HL-60 (cell line): ENCODE data around the gene SHC3.

ENCODE experiments used
- DNase-seq, 2 experiments: peaks; one replicate each; pipeline ENCODE4 v3.0.0-alpha.2; 2010 to 2020; ENCODE audit warnings: low read depth in 1 of 2, low spot score in 1 of 2
- H3K27ac ChIP-seq: fragments of 250-450 bp; sonication (Bioruptor Pico); replicated peaks from 2 replicates; pipeline ENCODE4 v1.5.1; 2020; ENCODE audit warnings: mild to moderate bottlenecking, moderate library complexity
- H3K27me3 ChIP-seq: fragments of 250-450 bp; sonication (Bioruptor Pico); 2 replicates; pipeline ENCODE4 v1.5.1; 2021; ENCODE audit warnings: mild to moderate bottlenecking, moderate library complexity; ENCODE audit not compliant: insufficient read depth, poor library complexity, severe bottlenecking
- H3K4me3 ChIP-seq: replicated peaks from 2 replicates; pipeline ENCODE4 v1.5.1; 2011; ENCODE audit warnings: mild to moderate bottlenecking, control low read depth, low read length; ENCODE audit not compliant: insufficient read depth
- CTCF ChIP-seq: IDR thresholded peaks from one replicate; pipeline ENCODE4 v1.5.1; 2011; ENCODE audit warnings: low read length, control low read depth, inconsistent platforms; ENCODE audit not compliant: insufficient read depth
- GABPA ChIP-seq: IDR thresholded peaks from 2 replicates; pipeline ENCODE4 v1.6.1; 2012; ENCODE audit warnings: low read depth
- POLR2AphosphoS5 ChIP-seq: IDR thresholded peaks from 2 replicates; pipeline ENCODE4 v1.6.1; 2012; ENCODE audit warnings: low read depth
- REST ChIP-seq: IDR thresholded peaks from 2 replicates; pipeline ENCODE4 v1.6.1; 2012; ENCODE audit warnings: low read depth; ENCODE audit not compliant: insufficient replicate concordance
- SPI1 ChIP-seq: IDR thresholded peaks from 2 replicates; pipeline ENCODE4 v1.6.1; 2012; ENCODE audit warnings: low read depth, mild to moderate bottlenecking, borderline replicate concordance

The SHC3 gene

GRCh38 chr9:89042984-89043383 lies 135.6 kb downstream of the SHC3 start:
- no peak overlapping the region for H3K27ac ChIP-seq
- no peaks in the 10 kb centered on the region for H3K27me3 ChIP-seq
- no peak overlapping the region for H3K4me3 ChIP-seq
- no peak for TF ChIP-seq GABPA
- no peak for TF ChIP-seq POLR2AphosphoS5
- no peak for TF ChIP-seq REST
- no peak for TF ChIP-seq CTCF
- no peak for TF ChIP-seq SPI1
- no peak for DNase-seq

- Histone ChIP-seq H3K27ac (no peak overlapping the region), H3K4me3 (no peak overlapping the region), H3K27me3 (no peaks in the 10 kb centered on the region)
- no peak for DNase-seq
- TF ChIP-seq CTCF, result no peak
- no peak for TF ChIP-seq GABPA
- TF ChIP-seq SPI1, result no peak
- no peak for TF ChIP-seq REST
- TF ChIP-seq POLR2AphosphoS5, result no peak
Observed at GRCh38 chr9:89039664-89040063, 139.0 kb downstream of the SHC3 start.

GRCh38 chr9:89039104-89039465 lies 139.5 kb downstream of the SHC3 start:
- DNase-seq, result no peak
- Histone ChIP-seq H3K27ac (no peak overlapping the region), H3K4me3 (no peak overlapping the region), H3K27me3 (no peaks in the 10 kb centered on the region)
- TF ChIP-seq POLR2AphosphoS5 (no peak), REST (no peak), SPI1 (no peak), GABPA (no peak), CTCF (no peak)
